Suprapubic skin (tissue), 4 donors: ENCODE results near the gene TTLL1. TPM values are rescaled to one million over a fixed set of nuclear protein-coding genes. Genes with fewer than 3 reads are reported as not detected.

Experiments
- DNase-seq, 2 donors: peaks; one replicate each; pipeline ENCODE4 v3.0.0-alpha.2; 2019; ENCODE audit warnings: low spot score in 2 of 2
- H3K27ac ChIP-seq: fragments of 200-600 bp; sonication (generic); one replicate; pipeline ENCODE4 v1.5.1; 2019
- H3K27me3 ChIP-seq: fragments of 200-600 bp; sonication (generic); one replicate; pipeline ENCODE4 v1.5.1; 2019
- H3K36me3 ChIP-seq: fragments of 200-600 bp; sonication (generic); one replicate; pipeline ENCODE4 v1.5.1; 2019
- H3K4me1 ChIP-seq: fragments of 200-600 bp; sonication (generic); one replicate; pipeline ENCODE4 v1.5.1; 2019
- H3K4me3 ChIP-seq: fragments of 200-600 bp; sonication (generic); one replicate; pipeline ENCODE4 v1.5.1; 2019; ENCODE audit warnings: mild to moderate bottlenecking
- H3K9me3 ChIP-seq: fragments of 200-600 bp; sonication (generic); one replicate; pipeline ENCODE4 v1.5.1; 2019
- EP300 ChIP-seq: sonication (generic); formaldehyde crosslinking; IDR thresholded peaks from one replicate; pipeline ENCODE4 v1.6.1; 2017; ENCODE audit warnings: antibody characterized with exemption
- POLR2A ChIP-seq, 2 donors: fragments of 450-650 bp; IDR thresholded peaks; one replicate each; pipeline ENCODE4 v1.6.1; 2017; ENCODE audit warnings: antibody characterized with exemption in 2 of 2, mild to moderate bottlenecking in 2 of 2, moderate library complexity in 2 of 2
- POLR2AphosphoS5 ChIP-seq, 3 donors: sonication (generic); formaldehyde crosslinking; IDR thresholded peaks; one replicate each; pipeline ENCODE4 v1.6.1; 2017; ENCODE audit warnings: antibody characterized with exemption in 3 of 3
- WGBS: methylation state at CpG from one replicate; pipeline ENCODE4 v1.1.5; 2018; 5-methylcytosine and 5-hydroxymethylcytosine counted together
- total RNA-seq, 4 donors: library from RNA; depleted of rRNA; stranded (reverse); fragments of >200 nt; gene quantifications; one replicate each; pipeline ENCODE4 v1.1.0, GENCODE V29; 2016
- TF ChIP-seq, protein P1 (sequence below), 2 donors: fragments of 200-600 bp in 1 of 2; fragments of 450-650 bp in 1 of 2; sonication (generic) in 1 of 2; IDR thresholded peaks; one replicate each; pipeline ENCODE4 v1.5.1; 2016 to 2019; ENCODE audit warnings: antibody characterized with exemption in 2 of 2, mild to moderate bottlenecking in 1 of 2, moderate library complexity in 1 of 2

Gene TTLL1
- total RNA-seq, 4 donors from 2014 or later = 4.3 to 8.7 (median 5.0) TPM

DNA sequence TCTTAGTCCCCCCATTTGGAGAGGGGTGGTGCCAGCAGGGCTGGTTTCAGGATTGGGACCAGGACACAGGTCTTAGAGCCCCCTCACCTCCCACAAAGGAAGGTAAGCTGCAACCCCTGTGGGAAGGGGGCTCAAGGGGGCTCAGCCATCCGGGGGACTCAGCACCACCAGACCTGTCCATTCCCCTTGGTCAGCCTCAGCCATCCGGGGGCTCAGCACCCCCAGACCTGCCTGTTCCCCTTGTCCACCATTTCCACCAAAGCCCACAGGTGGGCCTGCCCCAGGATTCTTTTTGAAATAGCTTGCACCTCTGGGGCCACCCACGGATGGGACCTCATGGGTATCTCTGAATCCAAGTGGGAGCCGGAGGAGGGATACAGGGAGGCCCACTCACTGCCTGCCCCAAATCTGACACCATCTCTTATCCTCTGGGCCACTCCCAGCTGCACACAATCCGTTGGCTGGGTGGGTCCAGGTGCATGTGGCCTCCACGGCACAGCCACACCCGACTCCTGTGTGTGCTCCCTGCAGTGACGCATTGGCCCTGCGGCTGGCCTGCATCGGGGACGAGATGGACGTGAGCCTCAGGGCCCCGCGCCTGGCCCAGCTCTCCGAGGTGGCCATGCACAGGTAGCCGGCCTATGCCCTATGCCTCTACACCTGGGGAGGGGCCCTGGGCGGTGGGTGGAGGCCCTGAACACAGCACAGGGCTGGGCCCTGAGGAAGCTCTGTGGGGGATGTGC lies 38.1 kb upstream of the TTLL1 start:
- no peak for DNase-seq
- TF ChIP-seq, protein P1, sequence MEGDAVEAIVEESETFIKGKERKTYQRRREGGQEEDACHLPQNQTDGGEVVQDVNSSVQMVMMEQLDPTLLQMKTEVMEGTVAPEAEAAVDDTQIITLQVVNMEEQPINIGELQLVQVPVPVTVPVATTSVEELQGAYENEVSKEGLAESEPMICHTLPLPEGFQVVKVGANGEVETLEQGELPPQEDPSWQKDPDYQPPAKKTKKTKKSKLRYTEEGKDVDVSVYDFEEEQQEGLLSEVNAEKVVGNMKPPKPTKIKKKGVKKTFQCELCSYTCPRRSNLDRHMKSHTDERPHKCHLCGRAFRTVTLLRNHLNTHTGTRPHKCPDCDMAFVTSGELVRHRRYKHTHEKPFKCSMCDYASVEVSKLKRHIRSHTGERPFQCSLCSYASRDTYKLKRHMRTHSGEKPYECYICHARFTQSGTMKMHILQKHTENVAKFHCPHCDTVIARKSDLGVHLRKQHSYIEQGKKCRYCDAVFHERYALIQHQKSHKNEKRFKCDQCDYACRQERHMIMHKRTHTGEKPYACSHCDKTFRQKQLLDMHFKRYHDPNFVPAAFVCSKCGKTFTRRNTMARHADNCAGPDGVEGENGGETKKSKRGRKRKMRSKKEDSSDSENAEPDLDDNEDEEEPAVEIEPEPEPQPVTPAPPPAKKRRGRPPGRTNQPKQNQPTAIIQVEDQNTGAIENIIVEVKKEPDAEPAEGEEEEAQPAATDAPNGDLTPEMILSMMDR (IDR thresholded peaks at IDR 0.05) = no peak
- TF ChIP-seq POLR2A (IDR thresholded peaks at IDR 0.05) = no peak
- TF ChIP-seq POLR2AphosphoS5 (IDR thresholded peaks at IDR 0.05) = no peak
- no peaks in the 10 kb centered on the region for H3K9me3 ChIP-seq
- H3K27ac ChIP-seq = no peak overlapping the region
- H3K4me3 ChIP-seq = no peak overlapping the region
- H3K36me3 ChIP-seq = peaks cover 10% of the 10 kb centered on the region
- H3K27me3 ChIP-seq = no peaks in the 10 kb centered on the region
- no CpG with 5 or more reads among the region's 17 CpGs for WGBS
- peaks cover 19% of the 10 kb centered on the region for H3K4me1 ChIP-seq

- Histone ChIP-seq H3K9me3 (no peaks in the 10 kb centered on the region), H3K27ac (no peak overlapping the region), H3K4me1 (peaks cover 19% of the 10 kb centered on the region), H3K27me3 (no peaks in the 10 kb centered on the region), H3K4me3 (no peak overlapping the region), H3K36me3 (peaks cover 5% of the 10 kb centered on the region)
- DNase-seq = no peak
- 74% methylated on average over 5 of the region's 5 CpGs for WGBS
- TF ChIP-seq POLR2AphosphoS5 (IDR thresholded peaks at IDR 0.05) = no peak
- TF ChIP-seq, protein P1 (IDR thresholded peaks at IDR 0.05) = no peak
- no peak for TF ChIP-seq POLR2A (IDR thresholded peaks at IDR 0.05)
- no peak for TF ChIP-seq EP300
Measured at GRCh38 chr22:43126501-43127165, 37.4 kb upstream of the TTLL1 start.

DNA sequence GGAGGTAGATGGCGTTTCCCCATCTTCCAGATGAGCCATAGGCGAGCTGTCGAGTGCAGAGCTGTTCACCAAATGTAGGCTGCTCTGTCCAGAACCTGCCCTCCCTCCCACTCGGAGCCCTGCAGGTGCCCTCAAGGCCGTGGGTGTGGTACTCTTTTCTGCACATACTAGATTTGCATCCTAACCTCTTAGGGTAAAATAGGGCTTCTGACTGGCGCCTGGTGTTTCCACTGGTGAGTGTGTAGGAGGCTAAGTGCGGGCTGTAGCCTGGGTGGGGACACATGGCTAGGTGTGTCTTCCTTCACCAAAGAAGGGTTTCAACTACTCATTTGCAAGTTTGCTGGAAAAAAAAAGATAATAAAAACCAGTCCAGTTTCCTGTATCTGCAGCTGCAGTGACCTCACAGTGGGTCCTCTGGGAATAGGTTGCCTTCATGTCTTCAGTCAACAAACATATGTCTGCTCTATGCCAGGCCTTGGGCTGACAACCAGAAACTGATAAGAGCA lies 29.8 kb upstream of the TTLL1 start:
- Histone ChIP-seq H3K4me3 (no peak overlapping the region), H3K27ac (no peak overlapping the region), H3K36me3 (no peaks in the 10 kb centered on the region), H3K27me3 (no peaks in the 10 kb centered on the region), H3K4me1 (no peaks in the 10 kb centered on the region), H3K9me3 (no peaks in the 10 kb centered on the region)
- TF ChIP-seq EP300 (no peak), POLR2A (IDR thresholded peaks at IDR 0.05) (no peak), POLR2AphosphoS5 (IDR thresholded peaks at IDR 0.05) (no peak)
- TF ChIP-seq, protein P1 (IDR thresholded peaks at IDR 0.05) = no peak
- 56% methylated on average over 4 of the region's 7 CpGs for whole genome bisulfite sequencing
- DNase-seq = no peak

DNA sequence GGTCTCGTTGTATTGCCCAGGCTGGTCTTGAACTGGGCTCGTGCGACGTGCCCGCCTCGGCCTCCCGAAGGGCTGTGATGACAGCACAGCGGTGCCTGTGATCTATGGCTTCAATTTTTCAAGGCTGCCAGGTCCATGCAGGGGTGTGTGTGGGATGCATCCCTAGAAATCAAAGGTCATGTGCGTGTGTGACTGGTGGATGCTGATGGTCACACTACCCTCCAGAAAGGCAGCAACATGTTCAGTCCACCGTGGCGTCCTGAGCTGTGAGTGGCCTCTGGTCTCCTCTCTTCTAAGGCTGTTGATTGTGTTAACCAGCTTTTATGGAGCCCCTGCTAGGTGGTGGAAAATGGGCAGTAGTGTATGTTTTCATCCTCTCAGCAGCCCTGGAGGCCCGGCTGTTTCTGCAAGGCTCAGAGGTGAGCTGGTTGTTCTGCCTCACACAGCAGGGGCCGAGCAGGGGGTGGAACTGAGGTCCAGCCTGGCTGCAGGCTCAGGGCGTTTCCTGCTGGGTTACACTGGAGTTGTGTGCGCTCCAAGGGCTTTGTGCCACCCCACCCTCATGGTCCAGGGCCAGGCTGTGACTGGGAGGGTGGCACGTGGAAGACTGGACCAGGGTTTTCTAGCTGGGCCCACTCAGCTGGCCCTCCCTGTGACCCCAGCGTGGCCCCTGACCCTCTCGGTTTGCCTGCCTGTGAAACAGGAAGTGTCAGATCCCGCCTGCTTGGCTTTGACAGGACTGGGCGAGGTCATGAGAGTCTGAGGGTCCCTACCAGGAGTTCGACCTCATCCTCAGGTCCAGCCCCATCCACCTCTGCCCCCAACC lies 29.0 kb upstream of the TTLL1 start:
- H3K36me3 ChIP-seq = no peaks in the 10 kb centered on the region
- H3K27me3 ChIP-seq = no peaks in the 10 kb centered on the region
- no peaks in the 10 kb centered on the region for H3K9me3 ChIP-seq
- 93% methylated on average over 11 of the region's 21 CpGs for WGBS
- TF ChIP-seq POLR2A (IDR thresholded peaks at IDR 0.05) (no peak), POLR2AphosphoS5 (IDR thresholded peaks at IDR 0.05) (no peak), EP300 (no peak)
- TF ChIP-seq, protein P1 (IDR thresholded peaks at IDR 0.05) = no peak
- H3K4me3 ChIP-seq = no peak overlapping the region
- no peaks in the 10 kb centered on the region for H3K4me1 ChIP-seq
- no peak for DNase-seq
- no peak overlapping the region for H3K27ac ChIP-seq
